Stimulated activated naive CD8-positive, alpha-beta T cell treated with anti-CD3 and anti-CD28 coated beads, Interleukin-15, amount 100 ng/mL, for 72 hours (primary cell): Measurements from ENCODE around the gene KRTAP9-9.
A peak's percentile ranks its signal among the peaks of the same experiment; 100 is the strongest.
"Not testable (repeated sequence)": the region's sequence is repeated elsewhere in the genome, so short reads cannot be mapped to it uniquely, and the experiment has no call there.

Experiments
- ATAC-seq: fragments of 150-1000 bp; cut with Tn5 transposase; 2 replicates; pipeline ENCODE4 v1.10.0; 2021; ENCODE audit warnings: mild to moderate bottlenecking, moderate library complexity
- DNase-seq, 2 donors: peaks; one replicate each; pipeline ENCODE4 v3.0.0; 2021 to 2022
- H3K27ac Mint-ChIP-seq, 2 donors: one replicate each; pipeline ENCODE4 v1.8.0; 2022; ENCODE audit warnings: mild to moderate bottlenecking in 2 of 2, mixed read lengths in 2 of 2, moderate library complexity in 2 of 2
- H3K27me3 Mint-ChIP-seq: one replicate; pipeline ENCODE4 v1.8.0; 2022; ENCODE audit warnings: mixed read lengths
- H3K4me1 Mint-ChIP-seq: one replicate; pipeline ENCODE4 v1.8.0; 2022; ENCODE audit warnings: mild to moderate bottlenecking, mixed read lengths
- H3K4me3 Mint-ChIP-seq, 2 donors: one replicate each; pipeline ENCODE4 v1.8.0; 2022; ENCODE audit warnings: mild to moderate bottlenecking in 2 of 2, mixed read lengths in 2 of 2, moderate library complexity in 1 of 2
- H3K9me3 Mint-ChIP-seq, 2 donors: one replicate each; pipeline ENCODE4 v1.8.0; 2022; ENCODE audit warnings: mixed read lengths in 2 of 2

The KRTAP9-9 gene

DNA sequence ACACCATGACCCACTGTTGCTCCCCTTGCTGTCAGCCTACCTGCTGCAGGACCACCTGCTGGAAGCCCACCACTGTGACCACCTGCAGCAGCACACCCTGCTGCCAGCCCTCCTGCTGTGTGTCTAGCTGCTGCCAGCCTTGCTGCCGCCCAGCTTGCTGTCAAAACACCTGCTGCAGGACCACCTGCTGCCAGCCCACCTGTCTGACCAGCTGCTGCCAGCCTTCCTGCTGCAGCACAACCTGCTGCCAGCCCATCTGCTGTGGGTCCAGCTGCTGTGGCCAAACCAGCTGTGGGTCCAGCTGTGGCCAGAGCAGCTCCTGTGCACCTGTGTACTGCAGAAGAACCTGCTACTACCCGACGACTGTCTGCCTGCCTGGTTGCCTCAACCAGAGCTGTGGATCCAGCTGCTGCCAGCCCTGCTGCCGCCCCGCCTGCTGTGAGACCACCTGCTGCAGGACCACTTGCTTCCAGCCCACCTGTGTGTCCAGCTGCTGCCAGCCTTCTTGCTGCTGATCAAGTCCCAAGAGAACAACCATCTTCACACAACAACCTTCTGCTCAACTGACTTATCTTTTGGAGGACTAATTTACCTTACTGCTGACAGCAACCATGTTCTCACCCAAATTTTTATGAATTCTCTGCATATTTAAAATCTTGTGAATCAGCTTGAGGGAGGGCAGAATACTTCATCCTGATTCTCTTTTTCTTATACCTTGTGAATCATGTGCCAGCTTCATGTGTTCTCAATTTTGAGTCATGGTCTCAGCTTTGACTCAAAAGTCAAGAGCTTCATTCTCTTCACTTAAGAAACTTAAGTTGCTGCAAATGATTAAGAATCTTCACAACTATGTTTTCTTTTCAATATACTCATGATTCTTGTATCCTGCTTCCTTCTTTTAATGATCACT, at the start of gene KRTAP9-9:
Gene KRTAP9-9, plus strand, starts transcription at position 4 of the 910 bp plus-strand sequence.
- not testable (repeated sequence) for DNase-seq, H3K9me3 Mint-ChIP-seq, ATAC-seq, H3K27ac Mint-ChIP-seq, H3K27me3 Mint-ChIP-seq, H3K4me3 Mint-ChIP-seq
- H3K4me1 Mint-ChIP-seq: peaks cover 16% of the 10 kb centered on the region

DNA sequence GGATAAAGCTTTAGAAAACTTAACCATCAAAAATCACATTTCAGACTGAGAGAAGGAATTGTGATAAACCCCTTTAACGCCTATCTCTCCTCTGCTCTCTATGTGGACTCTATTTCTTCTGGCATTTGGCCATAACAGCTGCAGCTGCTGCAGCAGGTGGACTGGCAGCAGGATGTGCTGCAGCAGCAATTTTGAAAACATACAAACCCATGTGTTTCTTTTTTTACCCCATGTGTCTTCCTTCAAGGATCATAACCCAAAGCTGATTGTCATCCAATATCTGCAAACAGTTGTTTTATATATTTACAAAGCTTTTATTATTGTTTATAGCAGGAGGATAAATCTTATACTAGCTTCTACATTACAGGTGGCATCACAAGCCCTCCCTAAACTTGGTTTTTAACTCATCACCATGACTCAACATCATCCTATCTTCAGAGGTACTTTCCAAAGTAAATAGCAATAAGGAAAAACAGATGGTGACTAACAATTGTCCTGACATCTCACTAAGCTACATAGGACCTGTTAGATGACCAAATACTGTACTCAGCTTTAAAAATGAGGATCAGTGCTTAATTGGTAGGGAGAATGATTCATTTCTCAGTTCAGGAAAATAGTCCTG, 43.2 kb upstream of the KRTAP9-9 start:
- Mint-ChIP-seq H3K27me3 (peaks cover 9% of the 10 kb centered on the region), H3K4me3 (no peak overlapping the region), H3K27ac (no peak overlapping the region), H3K4me1 (peaks cover 4% of the 10 kb centered on the region), H3K9me3 (peaks cover 0 to 9% of the 10 kb centered on the region in 2 donors)
- ATAC-seq (no peak), DNase-seq (no peak)

DNA sequence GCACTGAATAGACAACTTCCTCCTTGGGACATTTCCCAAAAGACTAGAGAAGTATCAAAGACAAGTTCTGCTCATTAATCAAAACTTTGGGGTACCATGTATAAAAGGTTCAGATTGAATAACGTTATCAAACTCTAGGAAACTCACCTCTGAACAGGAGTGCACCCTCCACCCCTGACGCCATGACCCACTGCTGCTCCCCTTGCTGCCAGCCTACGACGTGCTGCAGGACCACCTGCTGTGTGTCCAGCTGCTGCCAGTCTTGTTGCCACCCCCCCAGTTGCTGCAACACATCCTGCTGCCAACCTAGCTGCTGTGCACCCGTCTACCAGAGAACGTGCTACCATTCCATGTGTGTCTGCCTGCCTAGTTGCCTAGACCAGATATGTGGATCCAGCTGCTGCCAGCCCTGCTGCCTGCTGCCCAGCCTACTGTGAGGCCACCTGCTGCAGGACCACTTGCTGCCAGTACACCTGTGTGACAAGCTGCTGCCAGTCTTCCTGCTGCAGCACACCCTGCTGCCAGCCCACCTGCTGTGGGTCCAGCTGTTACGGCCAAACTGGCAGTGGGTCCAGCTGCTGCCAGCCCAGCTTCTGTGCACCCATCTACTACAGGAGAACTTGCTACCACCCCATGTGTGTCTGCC, 42.5 kb upstream of the KRTAP9-9 start:
- no peak for ATAC-seq
- Mint-ChIP-seq H3K9me3 (peaks cover 0 to 8% of the 10 kb centered on the region in 2 donors), H3K27ac (no peak overlapping the region), H3K27me3 (peaks cover 9% of the 10 kb centered on the region), H3K4me1 (peaks cover 4% of the 10 kb centered on the region), H3K4me3 (no peak overlapping the region)
- no peak for DNase-seq

DNA sequence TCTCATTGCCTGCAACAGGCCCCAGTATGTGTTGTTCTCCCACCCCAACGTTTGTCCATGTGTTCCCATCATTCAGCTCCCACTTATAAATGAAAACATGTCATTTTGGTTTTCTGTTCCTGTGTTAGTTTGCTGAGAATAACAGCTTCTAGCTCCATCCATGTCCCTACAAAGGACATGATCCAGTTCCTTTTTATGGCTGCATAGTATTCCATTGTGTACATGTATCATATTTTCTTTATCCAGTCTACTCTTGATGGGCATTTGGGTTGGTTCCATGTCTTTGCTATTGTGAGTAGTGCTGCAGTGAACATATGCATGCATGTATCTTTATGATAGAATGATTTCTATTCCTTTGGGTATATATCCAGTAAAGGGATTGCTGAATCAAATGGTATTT, 39.5 kb upstream of the KRTAP9-9 start:
- no peak overlapping the region for H3K4me3 Mint-ChIP-seq
- no peak for ATAC-seq
- H3K27me3 Mint-ChIP-seq: peaks cover 9% of the 10 kb centered on the region
- peaks cover 4% of the 10 kb centered on the region for H3K4me1 Mint-ChIP-seq
- DNase-seq: no peak
- peaks cover 10 to 11% of the 10 kb centered on the region in 2 donors for H3K9me3 Mint-ChIP-seq
- H3K27ac Mint-ChIP-seq: no peak overlapping the region

DNA sequence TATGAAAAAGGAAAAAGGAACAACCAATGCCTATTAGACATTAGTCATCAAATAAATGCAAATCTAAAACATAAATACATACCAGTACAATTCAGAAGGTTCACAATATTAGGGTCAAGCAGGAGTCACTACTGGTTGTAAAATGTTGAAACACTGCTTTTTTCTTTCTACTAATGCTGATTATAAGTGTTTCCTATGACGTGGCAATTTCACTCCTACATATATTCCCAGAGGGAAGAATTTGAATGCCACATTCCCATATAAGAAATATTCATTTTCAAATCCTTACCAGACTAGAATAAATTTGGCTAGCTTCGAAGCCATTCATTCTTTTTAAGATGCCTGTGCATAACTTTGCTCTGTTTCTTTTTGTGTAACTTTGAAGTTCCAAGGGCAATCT, 31.4 kb upstream of the KRTAP9-9 start:
- no peak overlapping the region for H3K27ac Mint-ChIP-seq
- no peak overlapping the region for H3K4me3 Mint-ChIP-seq
- H3K27me3 Mint-ChIP-seq: no peaks in the 10 kb centered on the region
- peaks cover 6 to 13% of the 10 kb centered on the region in 2 donors for H3K9me3 Mint-ChIP-seq
- ATAC-seq (no peak), DNase-seq (no peak)
- no peaks in the 10 kb centered on the region for H3K4me1 Mint-ChIP-seq

DNA sequence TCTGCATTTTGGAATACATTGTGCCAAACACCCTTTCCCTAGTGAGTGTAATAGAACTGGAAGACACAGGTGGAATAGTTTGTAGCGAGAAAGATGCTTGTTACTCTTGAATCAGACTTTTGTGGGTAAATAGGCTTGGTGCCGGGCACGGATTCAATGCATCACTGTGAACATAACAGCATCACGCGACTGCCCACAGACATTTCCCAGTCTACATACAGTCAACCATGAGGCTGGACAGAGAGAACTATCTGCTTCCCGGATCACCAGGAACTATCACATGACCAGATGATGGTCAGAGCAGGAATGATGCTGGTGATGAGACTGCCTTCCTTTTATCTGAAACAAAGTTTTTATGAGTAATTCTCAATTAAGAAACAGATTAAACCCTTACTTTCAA, 29.1 kb upstream of the KRTAP9-9 start:
- Mint-ChIP-seq H3K4me3 (no peak overlapping the region), H3K4me1 (no peaks in the 10 kb centered on the region), H3K9me3 (no peaks in the 10 kb centered on the region), H3K27ac (no peak overlapping the region), H3K27me3 (no peaks in the 10 kb centered on the region)
- ATAC-seq: no peak
- no peak for DNase-seq

DNA sequence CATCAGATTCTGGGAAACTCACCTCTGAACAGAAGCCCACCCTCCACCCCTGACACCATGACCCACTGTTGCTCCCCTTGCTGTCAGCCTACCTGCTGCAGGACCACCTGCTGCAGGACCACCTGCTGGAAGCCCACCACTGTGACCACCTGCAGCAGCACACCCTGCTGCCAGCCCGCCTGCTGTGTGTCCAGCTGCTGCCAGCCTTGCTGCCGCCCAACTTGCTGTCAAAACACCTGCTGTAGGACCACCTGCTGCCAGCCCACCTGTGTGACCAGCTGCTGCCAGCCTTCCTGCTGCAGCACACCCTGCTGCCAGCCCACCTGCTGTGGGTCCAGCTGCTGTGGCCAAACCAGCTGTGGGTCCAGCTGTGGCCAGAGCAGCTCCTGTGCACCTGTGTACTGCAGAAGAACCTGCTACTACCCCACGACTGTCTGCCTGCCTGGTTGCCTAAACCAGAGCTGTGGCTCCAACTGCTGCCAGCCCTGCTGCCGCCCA, 28.5 kb upstream of the KRTAP9-9 start, which contains the start of gene KRTAP9-2:
Gene KRTAP9-2, plus strand, starts transcription at position 51 of the 498 bp plus-strand sequence. Its CDS starts 7 bp downstream, at position 58.
- not testable (repeated sequence) for H3K27me3 Mint-ChIP-seq, H3K4me3 Mint-ChIP-seq, H3K4me1 Mint-ChIP-seq, ATAC-seq, H3K9me3 Mint-ChIP-seq, H3K27ac Mint-ChIP-seq, DNase-seq

DNA sequence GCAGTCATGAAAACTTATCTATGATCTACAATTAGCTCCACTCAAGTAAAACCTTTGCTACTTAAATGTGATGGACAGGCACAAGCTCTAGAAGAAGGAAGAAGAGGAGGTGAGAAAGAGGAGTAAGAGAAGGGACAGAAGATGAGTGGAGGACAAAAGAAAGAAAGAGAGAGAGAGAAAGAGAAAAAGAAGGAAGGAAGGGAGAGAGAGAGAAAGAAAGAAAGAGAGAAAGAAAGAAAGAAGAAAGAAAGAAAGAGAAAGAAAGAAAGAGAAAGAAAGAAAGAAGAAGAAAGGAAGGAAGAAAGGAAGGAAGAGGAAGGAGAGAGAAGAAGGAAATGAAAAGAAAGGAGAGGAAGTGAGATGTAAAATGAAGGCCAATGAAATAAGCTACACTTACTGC, 25.1 kb upstream of the KRTAP9-9 start:
- Mint-ChIP-seq H3K4me3 (no peak overlapping the region), H3K9me3 (no peaks in the 10 kb centered on the region), H3K4me1 (no peaks in the 10 kb centered on the region), H3K27me3 (no peaks in the 10 kb centered on the region), H3K27ac (no peak overlapping the region)
- DNase-seq (no peak), ATAC-seq (no peak)

DNA sequence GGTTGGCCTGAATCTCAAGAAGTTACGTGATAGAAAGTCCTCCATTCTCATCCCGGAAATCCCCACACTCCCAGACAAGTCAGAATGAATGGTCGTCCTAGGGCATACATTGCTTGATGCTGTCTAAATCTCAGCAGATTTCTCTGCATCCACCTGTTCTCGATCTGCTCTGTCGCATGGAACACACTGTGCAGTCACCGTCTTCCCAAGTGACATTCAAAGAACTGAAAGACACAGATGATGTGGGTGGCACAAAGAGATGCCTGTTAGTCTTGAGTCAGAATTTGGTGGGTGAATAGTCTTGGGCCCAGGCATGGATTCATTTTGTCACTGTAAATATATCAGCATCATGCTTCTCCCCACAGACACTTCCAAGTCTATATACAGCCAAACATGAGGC, 23.5 kb upstream of the KRTAP9-9 start:
- Mint-ChIP-seq H3K9me3 (no peaks in the 10 kb centered on the region), H3K27me3 (no peaks in the 10 kb centered on the region), H3K4me3 (no peak overlapping the region), H3K27ac (no peak overlapping the region), H3K4me1 (no peaks in the 10 kb centered on the region)
- ATAC-seq (no peak), DNase-seq (no peak)

DNA sequence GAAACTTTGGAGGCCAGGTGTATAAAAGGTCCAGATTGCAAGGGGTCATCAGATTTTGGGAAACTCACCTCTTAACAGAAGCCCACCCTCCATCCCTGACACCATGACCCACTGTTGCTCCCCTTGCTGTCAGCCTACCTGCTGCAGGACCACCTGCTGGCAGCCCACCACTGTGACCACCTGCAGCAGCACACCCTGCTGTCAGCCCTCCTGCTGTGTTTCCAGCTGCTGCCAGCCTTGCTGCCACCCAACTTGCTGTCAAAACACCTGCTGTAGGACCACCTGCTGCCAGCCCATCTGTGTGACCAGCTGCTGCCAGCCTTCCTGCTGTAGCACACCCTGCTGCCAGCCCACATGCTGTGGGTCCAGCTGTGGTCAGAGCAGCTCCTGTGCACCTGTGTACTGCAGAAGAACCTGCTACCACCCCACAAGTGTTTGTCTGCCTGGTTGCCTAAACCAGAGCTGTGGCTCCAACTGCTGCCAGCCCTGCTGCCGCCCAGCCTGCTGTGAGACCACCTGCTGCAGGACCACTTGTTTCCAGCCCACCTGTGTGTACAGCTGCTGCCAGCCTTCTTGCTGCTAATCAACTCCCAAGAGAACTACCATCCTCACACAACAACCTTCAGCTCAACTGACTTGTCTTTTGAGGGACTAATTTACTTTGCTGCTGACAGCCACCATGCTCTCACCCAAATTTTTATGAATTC, 22.6 kb upstream of the KRTAP9-9 start, which contains the start of gene KRTAP9-3:
Gene KRTAP9-3, plus strand, starts transcription at position 51 of the 707 bp plus-strand sequence. Its CDS starts 53 bp downstream, at position 104.
- not testable (repeated sequence) for ATAC-seq, H3K4me1 Mint-ChIP-seq, H3K27me3 Mint-ChIP-seq, H3K9me3 Mint-ChIP-seq, DNase-seq, H3K4me3 Mint-ChIP-seq
- peak within 1 kb of the TSS in 1 of 2 donors; percentile 39 for H3K27ac Mint-ChIP-seq

DNA sequence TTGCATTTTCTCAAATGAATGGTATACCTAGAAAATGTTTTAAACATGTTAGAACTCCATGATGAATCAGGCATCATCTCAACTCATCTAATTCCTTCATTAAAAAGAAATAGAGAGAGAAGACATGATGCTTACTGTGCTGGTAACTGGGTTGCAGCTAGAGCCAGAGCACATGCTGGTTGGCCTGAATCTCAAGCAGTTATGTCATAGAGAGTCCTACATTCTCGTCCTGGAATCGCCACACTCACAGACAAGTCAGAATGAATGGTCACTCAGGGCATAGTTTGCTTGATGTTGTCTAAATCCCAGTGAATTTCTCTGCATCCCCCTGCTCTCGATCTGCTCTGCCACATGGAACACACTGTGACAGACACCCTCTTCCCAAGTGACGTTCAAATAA, 18.1 kb upstream of the KRTAP9-9 start:
- not testable (repeated sequence) for H3K4me3 Mint-ChIP-seq, H3K4me1 Mint-ChIP-seq, H3K9me3 Mint-ChIP-seq, ATAC-seq, DNase-seq, H3K27ac Mint-ChIP-seq, H3K27me3 Mint-ChIP-seq

DNA sequence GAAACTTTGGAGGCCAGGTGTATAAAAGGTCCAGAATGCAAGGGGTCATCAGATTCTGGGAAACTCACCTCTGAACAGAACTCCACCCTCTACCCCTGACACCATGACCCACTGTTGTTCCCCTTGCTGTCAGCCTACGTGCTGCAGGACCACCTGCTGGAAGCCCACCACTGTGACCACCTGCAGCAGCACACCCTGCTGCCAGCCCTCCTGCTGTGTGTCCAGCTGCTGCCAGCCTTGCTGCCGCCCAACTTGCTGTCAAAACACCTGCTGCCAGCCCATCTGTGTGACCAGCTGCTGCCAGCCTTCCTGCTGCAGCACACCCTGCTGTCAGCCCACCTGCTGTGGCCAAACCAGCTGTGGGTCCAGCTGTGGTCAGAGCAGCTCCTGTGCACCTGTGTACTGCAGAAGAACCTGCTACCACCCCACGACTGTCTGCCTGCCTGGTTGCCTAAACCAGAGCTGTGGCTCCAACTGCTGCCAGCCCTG, 17.2 kb upstream of the KRTAP9-9 start, which contains the start of gene KRTAP9-8:
Gene KRTAP9-8, plus strand, starts transcription at position 51 of the 489 bp plus-strand sequence. Its CDS starts 53 bp downstream, at position 104.
- H3K4me3 Mint-ChIP-seq, H3K9me3 Mint-ChIP-seq, DNase-seq, H3K4me1 Mint-ChIP-seq, ATAC-seq, H3K27me3 Mint-ChIP-seq, H3K27ac Mint-ChIP-seq: not testable (repeated sequence)

DNA sequence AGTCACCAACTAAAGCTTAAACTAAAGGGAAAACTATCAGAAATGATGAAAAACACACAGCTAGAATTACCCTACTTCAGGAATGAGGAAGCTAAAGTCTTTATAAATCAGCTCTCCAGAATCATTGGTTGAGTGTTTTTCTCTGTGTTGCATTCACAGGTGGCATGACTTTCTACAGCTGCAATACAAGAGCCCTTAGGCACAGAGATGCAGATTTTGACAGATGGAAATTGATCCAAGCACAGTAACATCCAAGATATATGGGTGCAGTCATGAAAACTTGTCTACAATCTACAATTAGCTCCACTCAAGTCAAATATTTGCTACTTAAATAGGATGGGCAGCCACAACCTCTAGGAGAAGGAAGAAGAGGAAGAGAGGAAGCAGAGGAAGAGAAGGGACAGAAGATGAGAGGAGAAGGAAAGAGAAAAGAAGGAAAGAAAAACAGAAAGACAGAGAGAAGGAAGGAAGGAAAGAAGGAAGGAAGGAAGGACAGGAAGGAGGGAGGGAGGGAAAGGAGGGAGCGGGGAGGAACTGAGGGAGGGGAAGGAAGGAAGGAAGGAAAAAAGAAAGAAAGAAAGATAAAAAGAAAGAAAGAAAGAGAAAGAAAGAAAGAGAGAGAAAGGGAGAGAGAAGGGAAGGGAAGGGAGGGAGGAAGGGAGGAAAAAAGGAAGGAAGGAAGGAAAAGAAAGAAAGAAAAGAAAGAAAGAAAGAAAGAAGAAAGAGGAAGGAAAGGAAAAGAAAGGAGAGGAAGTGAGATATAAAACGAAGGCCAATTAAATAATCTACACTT, 8.0 kb upstream of the KRTAP9-9 start:
- H3K4me3 Mint-ChIP-seq, ATAC-seq, DNase-seq, H3K4me1 Mint-ChIP-seq, H3K27ac Mint-ChIP-seq, H3K27me3 Mint-ChIP-seq, H3K9me3 Mint-ChIP-seq: not testable (repeated sequence)

DNA sequence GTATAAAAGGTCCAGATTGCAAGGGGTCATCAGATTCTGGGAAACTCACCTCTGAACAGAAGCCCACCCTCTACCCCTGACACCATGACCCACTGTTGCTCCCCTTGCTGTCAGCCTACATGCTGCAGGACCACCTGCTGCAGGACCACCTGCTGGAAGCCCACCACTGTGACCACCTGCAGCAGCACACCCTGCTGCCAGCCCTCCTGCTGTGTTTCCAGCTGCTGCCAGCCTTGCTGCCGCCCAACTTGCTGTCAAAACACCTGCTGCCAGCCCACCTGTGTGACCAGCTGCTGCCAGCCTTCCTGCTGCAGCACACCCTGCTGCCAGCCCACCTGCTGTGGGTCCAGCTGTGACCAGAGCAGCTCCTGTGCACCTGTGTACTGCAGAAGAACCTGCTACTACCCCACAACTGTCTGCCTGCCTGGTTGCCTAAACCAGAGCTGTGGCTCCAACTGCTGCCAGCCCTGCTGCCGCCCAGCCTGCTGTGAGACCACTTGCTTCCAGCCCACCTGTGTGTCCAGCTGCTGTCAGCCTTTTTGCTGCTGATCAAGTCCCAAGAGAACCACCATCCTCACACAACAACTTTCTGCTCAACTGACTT, 5.4 kb upstream of the KRTAP9-9 start, which contains the start of gene KRTAP9-4:
Gene KRTAP9-4, plus strand, starts transcription at position 51 of the 604 bp plus-strand sequence. Its CDS starts 34 bp downstream, at position 85.
- not testable (repeated sequence) for H3K27ac Mint-ChIP-seq, H3K27me3 Mint-ChIP-seq, DNase-seq, ATAC-seq, H3K9me3 Mint-ChIP-seq, H3K4me1 Mint-ChIP-seq, H3K4me3 Mint-ChIP-seq
